Stimulated activated CD4-positive, alpha-beta T cell treated with anti-CD3 and anti-CD28 coated beads, Interleukin-15, amount 100 ng/mL, for 1 hour (primary cell): ENCODE data around the gene KRT16.
"Not testable (repeated sequence)": the region's sequence is repeated elsewhere in the genome, so short reads cannot be mapped to it uniquely, and the experiment has no call there.

Experiments used
- DNase-seq, 2 donors: peaks; one replicate each; pipeline ENCODE4 v3.0.0-alpha.2; 2020; ENCODE audit warnings: low read depth in 1 of 2, low spot score in 1 of 2

The KRT16 gene

DNA sequence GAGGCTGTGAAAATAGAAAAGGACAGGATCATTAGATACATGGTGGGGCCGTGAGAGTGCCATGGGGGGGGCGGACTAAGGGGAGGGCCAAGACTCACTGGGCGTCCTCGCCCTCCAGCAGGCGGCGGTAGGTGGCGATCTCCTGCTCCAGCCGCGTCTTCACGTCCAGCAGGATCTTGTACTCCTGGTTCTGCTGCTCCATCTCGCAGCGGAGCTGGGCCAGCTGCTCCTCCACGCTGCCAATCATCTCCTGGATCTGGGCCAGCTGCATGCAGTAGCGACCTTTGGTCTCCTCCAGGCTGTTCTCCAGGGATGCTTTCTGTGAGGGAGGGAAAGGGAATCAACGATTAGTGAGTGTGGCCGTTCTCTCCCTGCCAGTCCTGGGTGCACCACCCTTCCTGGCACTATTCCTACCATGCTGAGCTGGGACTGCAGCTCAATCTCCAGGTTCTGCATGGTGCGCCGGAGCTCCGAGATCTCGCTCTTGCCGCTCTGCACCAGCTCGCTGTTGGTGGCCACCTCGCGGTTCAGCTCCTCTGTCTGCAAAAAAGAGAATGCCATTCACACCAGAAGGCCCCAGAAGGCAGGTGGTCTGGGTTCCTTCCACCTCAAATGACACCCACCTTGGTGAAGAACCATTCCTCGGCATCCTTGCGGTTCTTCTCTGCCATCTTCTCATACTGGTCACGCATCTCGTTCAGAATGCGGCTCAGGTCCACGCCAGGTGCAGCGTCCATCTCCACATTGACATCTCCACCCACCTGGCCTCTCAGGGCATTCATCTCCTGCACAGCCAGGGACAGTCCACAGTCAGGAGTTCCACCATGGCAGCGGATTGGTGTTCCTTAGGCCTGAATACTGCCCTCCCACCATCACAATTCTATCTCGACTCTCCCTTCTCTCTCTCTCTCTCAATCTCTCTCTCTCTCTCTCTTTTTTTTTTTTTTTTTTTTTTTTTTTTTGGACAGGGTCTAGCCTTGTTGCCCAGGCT is 29.1 kb downstream of the KRT16 start:
- DNase-seq, result no peak

DNA sequence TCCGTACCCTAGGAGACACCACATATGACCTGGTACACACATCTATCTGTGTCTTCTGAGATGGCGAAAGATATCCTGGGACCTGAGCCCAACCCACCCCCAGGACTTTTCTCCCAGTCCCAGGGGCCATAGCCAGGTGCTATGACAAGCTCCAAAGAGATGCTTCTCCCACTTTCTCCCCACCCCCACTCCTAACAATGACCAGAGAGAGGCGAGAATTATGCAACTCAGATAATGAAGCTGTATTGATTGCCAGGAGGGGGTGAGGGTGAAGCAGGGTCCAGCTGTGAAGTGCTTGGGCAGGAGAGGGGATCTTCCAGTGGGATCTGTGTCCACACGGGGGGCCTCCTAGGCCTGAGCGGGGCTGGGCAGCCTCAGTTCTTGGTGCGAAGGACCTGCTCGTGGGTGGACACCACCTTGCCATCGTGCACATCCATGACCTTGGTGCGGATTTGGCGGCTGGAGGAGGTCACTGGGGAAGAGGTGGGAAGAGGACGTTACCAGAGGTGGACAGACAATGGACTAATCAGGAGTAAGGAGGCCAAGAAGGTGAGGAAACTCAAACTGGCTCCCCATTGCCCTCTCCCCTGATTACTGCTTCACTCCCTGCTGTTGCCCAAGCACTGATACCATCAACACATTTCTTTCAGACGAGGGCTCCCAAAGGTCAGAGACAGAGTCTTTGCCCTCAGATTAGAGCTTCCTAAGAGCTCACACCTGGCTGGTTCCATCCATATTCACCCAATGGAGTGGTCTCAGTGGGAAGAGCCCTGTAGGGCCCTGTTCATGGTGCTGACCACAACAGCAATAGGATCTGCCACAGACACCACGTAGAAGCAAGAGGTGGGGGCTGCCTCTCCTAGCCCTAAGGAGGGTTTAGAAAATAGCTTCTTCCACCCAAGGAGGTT is 30.3 kb downstream of the KRT16 start:
- not testable (repeated sequence) for DNase-seq

DNA sequence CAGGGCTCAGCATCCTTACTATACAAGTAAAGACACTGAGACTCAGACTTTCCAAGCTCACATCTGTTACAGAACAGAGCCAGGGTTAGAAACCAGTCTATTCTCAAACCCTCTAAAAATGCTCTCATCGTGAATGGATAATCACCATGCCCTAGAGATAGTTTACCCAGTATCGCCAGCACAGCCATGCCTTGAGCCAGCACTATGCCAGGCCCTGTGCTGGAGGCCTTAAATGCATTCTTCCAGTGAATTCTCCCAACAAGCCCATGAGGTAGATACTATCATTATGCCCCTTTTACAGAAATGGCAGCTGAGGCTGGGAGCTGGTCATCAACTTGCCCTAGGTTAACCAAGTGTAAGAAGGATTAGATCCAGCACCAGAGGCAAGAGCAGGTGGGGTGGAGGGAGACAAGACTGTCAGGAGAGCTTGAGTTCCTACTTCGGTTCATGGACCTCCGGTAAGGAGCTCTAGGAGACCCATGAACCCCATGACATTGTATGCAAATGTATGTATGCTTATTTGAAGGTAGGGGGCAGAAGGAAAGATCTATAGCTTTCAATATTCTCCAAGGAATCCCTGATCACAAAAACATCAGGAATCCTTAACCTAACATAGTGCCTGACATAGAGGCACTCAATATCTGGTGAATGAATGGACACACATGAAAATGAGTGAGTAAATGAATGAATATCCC is 31.1 kb downstream of the KRT16 start:
- DNase-seq, result no peak

DNA sequence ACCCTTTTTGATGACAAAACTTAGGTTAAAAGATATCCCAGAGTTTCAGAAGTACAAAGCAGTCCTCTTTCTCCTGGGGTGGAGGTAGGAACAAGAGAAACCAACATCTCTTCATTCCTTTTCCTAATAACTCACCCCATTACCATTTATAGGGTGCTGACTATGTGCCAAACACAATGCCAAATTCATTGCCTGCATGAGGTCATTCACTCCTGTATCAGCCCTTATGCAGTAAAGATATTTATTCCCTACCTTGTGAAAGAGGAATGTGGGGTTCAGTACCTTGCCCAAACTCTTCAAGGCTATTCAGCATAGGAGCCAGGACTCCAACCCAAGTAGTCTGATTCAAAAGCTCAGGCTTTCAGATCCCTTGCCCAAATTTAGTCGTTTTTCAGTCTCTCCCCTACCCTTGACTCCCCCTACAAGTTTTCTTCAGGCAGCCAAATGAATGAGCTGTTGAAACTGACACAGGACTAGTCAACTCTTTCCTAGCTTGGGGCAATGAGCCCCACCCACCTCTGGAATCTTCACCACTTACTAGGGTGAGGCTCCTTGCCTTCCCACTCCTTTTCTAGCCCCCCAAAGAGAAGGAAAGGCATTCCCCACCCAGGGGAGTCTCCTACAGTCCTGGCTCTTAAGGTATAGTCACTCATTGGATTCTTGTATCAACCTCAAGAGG is 31.7 kb downstream of the KRT16 start:
- DNase-seq, result no peak

DNA sequence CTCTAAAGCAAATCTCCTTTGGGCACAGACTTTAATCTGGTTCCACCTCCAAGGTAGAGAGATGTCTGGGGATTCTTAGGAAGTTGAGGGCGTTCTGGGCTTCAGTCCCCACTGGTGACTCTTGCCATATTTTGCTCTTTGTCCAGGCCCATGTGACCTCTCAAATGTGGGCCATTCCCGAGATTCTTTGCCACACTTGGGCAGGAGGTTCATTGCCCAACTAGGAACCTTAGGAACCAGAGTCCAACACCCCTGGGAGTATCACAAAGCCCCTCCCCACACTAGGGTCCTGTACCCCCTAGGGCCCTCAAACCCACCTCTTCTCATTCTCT is 32.4 kb downstream of the KRT16 start:
- no peak for DNase-seq

DNA sequence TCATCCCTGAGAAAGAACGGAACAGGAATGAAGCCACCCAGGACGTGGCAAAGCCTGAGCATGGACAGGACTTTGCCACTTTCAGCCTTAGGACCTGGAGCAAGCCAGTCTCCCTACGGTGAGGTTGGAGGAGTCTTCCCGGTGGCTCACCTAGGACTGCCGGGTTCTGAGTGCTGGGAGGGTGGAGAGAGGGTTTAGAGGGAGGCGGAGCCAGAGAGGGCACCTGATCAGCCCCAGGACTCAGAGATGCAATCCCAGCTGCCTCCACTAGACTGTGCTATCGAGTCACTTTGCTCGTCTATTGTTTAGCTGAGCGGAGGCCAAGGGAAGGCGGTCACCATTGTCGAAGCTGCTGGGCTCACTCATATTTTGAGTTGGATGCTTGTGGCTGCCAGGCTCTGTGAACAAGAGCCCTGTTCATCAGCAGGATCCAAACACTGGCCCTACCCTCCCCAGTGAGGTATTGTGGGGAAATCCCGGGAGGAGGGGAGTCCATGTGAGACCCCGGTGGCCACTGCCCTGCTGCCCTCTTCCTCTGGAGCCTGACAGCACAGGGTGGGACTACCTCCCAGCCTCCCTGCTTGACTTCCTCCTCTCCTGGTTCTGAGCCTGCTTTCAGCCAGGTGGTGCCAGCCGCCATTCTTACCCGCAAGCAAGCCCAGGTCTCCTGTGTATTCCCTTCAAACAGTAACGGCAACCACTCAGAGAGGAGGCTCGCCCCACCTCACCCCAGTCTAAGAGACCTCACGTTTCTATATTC is 32.9 kb downstream of the KRT16 start:
- peak; percentile 13 to 47 for DNase-seq

DNA sequence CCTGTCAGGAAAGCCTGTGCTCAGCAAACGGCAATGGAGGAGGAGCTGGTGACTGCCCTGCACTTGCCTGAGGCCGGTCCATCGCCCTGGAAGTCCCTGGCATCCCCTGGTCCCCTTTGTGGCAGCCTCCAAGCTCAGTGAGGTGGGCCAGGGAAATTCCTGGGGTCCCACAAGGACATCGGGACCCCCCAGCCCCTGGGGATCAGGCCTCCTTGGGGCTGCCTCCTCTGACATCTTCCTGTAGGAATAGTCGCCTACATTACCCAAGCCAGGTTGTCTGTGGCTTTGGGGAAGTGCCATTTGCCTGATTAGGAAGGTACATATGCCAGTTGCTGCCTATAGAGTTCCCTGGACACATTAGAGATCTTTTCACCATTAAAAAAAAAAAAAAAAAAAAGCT is 33.6 kb downstream of the KRT16 start:
- DNase-seq, result no peak

DNA sequence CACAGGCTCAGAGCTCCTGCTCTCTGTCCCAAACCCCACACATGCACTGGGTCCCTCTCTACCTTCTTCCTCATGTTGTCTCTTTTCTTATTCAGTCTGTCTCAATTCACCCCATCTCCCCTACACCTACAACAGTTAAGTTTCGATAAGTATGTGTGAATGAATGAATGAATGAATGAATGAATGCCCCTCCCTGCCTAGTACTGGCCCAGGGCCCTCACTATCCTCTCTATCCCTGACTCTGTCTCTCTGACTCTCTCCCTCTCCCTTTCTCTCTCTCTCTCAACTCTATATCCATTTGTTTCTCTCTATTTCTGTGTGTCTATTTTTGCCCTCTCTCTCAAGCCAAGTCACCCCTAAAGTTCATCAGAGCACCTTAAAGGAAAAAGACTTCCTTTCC is 34.0 kb downstream of the KRT16 start:
- DNase-seq, result no peak

DNA sequence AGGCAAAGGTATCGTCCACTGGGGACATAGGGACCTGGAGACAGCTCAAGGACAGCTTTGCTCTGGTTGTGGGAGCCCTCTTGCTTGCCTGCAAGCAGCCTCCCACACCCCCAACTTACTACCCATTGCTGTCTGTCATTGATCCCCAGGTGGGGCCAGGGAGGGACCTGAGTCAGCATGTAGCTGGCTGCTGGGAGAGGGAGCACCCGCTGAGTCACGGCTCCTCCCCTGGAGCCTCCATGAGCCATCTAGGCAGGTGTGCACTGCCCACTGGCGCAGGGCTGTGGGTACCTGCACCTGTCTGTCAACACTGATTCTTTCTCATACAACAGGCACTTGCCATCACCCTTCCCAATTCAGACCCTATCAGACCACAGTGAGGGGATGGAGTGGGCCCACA is 35.8 kb downstream of the KRT16 start:
- DNase-seq, result not testable (repeated sequence)

DNA sequence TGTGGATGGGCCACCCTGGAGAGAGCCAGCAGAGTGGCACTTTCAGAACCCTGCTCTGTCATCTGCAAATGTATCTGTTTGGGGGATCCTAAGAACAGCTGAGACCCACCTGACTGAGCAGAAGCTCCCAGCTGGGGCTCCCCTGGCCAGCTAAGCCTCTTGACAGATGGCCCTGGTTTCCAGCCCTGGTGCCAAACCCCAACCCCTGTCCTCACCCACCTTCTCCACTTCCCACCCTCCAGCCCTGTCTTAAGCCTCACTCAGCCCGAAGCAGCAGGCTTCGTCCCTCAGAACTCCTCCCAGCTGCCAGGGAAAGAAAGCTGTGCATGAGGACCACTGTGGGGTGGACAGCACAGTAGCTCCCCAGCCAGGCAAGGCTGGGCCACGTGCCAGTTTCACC is 37.2 kb downstream of the KRT16 start:
- DNase-seq, result no peak

DNA sequence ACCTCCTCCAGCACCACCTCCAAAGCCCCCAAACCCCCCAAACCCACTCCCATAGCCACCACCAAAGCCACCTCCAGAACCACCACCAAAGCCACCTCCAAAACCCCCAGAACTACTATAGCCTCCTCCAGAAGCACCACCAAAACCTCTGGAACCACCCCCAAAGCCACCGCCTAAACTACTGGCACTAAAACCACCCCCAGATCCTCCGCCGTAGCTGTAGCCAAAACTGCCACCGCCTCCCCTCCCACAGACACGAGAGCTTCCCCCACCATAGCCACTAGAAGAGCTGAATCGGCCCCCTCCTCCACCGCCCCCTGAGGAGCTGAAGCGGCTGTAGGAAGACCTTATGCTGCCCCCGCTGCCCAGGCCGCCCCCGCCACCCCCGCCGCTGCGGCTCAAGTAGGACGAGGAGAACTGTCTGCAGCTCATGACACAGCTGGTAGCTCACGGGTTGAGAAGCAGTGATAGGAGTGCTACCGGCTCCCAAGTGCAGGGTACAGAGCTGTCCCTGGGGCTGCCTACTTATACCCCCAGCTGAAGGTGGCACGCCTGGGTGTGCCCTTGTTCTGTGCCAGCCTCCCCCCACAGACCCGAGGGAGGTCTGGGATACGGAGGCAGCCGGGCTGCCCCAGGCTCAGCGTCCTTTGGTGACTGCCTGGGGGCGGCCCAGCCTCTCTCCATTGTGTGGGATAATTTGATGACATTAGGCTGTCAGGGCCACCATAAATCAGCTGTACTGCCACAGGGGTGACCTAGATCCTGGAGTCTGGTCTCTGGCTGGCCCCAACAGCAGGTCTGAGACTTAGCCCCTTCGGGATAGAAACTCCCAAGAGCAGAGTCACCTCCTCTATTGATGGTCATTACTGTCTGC is 40.8 kb downstream of the KRT16 start, which contains the start of gene KRT9:
Gene KRT9 (minus strand): TSS at position 499 of the 874 bp plus-strand sequence. CDS start 67 bp downstream, at position 432.
- DNase-seq, result no peak

DNA sequence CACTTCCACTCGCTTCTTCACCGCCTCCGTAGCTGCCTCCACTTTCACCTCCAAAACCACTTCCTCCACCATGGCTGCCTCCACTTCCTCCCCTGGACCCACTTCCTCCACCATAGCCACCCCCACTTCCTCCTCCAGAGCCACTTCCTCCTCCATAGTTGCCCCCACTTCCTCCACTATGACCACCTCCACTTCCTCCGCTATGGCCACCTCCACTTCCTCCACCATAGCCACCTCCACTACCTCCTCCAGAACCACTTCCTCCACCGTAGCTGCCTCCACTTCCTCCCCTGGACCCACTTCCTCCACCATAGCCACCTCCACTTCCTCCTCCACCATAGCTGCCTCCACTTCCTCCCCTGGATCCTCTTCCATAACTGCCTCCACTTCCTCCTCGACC is 45.2 kb downstream of the KRT16 start:
- DNase-seq, result no peak

DNA sequence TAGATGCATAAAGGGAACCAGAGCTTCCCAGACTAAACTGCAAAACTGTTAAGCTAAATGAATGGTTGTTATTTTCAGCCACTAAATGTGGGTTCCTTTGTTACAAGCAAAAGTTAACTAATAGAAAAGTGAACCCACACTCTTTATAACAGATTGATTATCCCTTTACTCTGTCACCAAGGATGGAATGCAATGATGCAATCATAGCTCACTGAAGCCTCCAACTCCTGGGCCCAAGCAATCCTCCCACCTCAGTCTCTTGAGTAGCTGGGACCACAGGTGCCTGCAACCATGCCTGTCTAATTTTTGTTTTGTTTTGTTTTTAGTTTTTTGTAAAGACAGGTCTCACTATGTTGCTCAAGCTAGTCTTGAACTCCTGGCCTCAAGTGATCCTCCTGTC is 47.2 kb downstream of the KRT16 start:
- DNase-seq, result no peak

DNA sequence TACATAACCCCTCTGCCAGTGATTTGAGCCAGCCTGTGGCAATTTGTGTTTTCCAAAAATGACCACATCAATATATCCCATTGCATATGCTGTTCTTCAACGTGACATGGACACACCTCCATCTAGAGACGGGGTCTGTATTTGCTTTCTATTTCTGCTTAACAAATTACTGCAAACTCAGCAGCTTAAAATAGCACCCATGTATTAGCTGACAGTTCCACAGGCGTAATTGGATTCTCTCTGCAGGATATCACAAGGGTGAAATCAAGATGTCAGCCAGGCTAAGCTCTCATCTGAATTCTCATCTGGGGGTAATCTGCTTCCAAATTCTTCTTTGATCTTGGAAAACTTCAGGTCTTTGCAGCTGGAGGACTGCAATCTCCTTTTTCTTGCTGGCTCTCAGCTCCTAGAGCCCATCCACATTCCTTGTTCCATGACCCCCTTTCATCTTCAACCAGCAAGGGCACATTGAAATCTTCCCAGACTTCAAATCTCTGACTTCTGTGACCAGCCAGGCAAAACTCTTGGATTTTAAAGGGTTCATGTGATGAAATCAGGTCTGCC is 48.9 kb downstream of the KRT16 start:
- DNase-seq, result no peak

DNA sequence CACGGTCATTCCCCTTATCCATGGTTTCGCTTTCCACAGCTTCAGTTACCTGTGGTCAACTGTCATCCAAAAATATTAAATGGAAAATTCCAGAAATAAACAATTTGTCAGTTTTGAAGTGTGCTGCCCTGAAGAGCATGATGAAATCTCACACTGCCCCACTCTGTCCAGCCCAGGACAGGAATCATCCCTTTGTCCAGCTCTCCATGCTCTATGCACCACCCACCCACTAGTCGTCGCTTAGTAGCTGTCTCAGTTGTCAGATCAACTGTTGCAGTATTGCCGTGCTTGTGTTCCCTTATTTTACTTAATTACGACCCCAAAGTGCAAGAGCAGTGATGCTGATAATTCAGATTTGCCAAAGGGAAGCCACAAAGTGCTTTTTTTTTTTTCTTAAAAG is 51.0 kb downstream of the KRT16 start:
- DNase-seq, result no peak
